Activated T-cell treated with anti-CD3 and anti-CD28 coated beads for 48 hours (primary cell): Measurements from ENCODE around the gene SIK3.
A peak's percentile ranks its signal among the peaks of the same experiment; 100 is the strongest.

Experiments
- DNase-seq: peaks from one replicate; pipeline ENCODE4 v3.0.0-alpha.2; 2020; ENCODE audit warnings: low read depth

SIK3 gene

DNA sequence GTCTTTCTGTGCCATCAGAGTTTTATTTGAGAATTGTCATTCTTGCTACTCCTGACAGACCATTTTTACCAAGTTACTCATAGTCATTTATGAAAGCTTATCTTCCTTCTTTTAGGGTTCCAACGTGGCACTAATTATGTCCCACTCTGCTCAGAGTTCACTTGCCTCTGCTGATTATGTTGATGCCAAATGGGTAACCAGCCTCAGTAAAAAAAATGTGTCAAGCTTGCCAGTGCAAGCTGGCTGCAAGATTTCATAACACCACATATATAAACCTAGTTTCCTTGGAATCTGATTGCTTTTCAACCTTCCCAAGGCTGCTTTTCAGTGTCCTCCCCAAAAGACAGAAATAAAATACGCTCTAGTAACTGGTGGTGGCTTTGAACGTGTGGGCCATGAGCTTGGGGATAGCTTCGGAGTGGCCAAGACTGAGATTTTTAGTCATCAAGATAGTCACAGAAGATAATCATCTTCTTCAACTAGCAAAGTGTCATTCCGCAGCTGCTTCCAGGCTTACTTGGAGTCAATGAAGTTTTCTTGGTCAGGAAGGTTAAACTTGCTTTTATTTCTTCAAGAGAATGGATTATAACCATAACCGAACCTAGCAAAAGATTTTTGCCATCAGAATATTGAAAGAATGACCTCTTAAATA, 231.3 kb downstream of the SIK3 start:
- no peak for DNase-seq

DNA sequence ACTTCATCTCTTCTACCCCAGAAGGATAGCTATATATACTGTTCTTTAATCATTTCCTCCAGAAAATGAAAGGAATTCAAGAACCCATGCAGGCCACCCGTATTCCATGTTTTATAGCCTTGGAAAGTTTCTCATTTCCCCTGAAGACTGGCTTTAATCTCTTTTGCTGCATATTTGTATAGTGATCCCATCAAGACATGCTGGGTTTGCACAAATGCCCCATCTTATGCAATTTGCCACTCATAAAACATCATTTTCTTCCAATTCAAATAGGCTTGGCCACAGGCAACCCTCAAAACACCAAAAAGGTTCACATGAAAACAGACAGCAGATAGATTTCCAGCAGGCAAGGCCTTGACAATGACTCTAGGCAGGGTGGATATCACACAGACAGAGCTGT, 232.5 kb downstream of the SIK3 start:
- DNase-seq = no peak

DNA sequence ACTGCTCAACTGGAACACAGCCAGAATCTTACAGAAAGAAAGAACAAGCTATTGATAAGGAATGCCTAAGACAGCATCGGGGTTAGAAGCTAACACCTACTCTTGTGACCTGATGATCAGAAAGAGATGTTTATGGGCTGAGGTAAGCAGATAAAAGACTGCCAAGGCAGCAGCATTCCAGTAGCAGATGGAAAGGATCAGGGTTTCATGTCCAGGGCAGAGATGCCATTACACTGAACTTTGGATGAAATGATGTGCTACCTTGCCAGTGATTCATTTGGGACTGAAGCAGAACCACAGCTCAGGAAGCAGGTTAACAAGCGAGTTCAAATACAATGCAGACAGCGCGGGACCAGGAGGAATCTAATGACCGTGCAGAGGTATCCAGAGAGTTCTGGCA, 233.7 kb downstream of the SIK3 start:
- no peak for DNase-seq

DNA sequence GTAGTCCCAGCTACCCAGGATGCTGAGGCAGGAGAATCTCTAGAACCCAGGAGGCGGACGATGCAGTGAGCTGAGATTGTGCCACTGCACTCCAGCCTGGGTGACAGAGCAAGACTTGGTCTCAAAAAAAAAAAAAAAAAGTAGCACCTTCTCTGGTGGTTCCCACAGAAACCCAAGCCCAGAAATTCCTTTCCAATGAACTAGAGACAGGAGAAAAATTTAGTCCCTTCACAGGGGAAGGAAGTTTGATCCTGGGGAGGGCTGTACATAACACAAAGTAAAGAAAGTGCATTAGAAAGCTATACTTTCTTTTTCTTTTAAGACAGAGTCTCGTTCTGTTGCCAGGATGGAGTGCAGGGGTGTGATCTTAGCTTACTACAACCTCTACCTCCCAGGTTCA, 235.3 kb downstream of the SIK3 start:
- no peak for DNase-seq

DNA sequence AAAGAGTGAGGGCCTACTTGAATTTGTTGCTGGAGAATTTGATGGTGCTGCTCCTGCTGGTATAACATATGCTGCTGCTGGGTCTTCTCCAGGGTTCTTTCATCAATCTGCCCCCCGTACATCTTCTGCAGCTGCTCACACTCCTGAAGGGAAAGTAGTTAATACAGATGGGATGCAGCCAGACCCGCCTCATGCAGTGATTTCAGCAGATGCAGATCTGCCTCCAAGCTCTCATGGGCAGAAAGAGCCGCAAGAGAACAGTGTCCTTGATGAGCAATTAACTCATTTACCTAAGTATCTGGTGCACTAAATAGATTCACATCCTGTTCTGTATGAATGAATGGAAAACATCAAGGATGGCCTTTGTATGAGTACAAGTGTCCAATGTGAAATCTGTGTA, 236.0 kb downstream of the SIK3 start:
- no peak for DNase-seq

DNA sequence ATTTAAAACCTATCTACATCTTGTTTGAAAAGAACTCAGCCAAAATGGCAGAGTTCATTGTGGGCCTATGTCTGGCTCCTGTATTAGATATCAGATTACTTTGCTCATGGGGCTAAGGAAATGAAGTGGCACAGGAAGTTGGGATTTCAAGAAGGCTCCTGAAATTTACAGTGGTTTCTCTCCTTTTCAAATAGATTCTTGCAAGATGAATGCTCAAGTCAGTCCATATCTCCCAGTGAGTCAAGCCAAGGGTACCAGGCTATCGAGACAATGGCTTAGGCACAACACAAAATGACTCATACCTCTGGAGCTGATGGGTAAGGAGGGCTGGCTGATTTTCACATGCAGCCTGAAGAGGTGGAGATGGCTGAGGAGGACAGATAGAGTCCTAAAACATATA, 236.7 kb downstream of the SIK3 start:
- no peak for DNase-seq

DNA sequence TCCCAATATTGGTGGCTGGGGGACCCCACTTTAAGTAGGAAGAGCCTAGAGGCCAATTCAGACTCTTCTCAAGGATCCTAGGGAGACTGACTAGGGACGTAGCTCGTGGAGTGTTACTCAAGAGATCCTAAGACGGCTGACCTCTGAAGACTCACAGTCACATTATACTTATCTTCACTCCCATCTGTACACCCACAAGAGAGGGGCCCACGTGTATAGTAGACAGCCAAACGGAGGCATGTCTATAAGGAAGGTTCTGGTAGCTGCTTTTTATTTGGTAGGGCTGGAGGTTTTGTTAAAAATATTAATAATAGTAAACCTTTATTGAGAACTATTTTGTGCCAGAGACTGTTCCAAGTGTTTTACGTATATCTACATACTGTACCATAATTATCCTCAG, 237.9 kb downstream of the SIK3 start:
- no peak for DNase-seq

DNA sequence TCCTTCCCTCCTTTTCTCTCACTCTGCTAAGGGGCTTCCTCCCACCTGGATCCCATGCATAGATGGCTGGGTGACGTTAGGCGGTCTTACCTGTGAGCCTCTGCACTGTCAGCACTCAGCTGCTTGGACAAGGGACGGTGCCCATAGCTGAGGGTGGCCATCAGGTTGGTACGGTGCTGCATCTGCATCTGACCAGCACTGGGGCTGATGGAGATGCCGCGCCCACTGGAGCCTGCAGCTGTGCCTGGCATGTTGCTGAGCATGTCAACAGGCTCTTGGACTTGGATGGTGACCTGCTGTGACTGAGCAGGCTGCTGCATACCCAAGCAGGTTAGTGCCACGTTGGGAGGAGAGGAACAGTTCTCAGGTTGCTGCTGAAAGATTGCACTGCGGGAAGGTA, 239.1 kb downstream of the SIK3 start:
- no peak for DNase-seq

DNA sequence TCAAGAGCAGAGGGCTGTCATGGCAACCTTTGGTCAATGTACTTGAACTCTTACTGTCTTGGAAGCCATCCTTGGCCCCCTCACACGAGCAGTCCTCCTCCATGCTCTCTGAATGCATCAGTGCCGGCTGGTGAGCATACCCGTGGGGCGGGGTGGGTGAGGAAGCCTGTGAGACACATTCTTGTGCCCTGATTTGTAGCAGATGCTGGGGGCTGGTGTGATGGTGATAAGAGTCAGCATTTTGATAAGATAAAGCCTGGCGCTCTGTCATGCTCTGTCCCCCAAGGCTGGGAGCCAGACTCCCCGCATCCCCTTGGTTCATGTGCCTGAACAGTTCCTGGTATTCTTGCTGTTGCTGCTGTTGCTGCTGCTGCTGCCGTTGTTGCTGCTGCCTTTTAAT, 240.3 kb downstream of the SIK3 start:
- no peak for DNase-seq

DNA sequence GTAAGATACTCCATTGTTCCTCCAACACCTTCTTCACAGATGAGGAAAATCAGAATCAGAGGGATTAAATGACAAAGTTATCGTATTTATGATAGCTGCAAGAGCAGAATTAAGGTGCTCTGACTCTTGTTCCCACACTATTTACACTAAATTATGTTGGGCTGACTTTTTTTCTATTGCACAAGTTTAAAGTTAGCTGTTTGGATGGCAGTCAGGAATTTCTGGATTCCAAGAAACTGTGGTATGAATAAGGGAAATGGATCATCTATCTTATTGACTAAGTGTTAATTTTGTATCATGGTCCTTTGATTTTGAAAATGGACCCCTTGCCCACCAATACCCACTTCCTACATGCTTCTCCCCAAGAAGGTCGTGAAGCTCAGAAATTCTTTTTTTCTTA, 240.9 kb downstream of the SIK3 start:
- DNase-seq = no peak

DNA sequence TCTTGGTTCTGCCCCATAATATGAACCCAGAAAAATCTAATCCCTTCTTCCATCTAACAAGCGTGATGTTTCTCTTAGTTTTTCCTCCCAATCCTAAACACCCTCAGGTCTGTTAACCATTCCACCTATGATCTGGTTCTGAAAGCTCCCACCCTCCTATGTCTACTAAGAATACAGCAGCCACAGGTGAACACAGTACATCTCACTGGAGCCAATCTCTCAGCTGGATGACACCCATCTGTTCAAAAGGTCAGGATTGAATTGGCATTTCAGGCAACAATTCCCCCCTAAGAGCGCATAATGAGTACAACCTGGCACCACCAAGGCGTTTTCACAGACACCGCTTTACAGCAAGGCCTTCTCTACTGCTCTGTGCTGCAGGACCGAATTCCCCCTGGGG, 241.8 kb downstream of the SIK3 start:
- no peak for DNase-seq

DNA sequence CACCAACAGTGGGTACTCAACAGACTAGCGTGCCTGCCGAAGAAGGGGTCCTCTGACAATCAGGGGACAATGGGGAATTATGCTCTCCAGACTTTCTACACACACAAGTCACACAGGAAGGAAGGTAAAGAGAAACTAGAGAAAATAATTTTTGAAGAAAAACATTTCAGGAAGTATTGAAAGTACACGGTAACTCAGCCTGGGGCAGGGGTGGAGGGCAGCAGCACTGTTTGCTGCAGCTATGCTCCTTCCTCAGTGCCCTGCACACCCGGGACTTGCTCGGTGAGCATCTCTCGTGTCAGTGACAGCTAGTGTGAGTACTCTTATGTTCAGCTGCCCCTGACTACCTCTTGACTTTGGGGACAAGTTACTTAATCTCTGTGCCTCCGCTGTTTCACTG, 242.8 kb downstream of the SIK3 start:
- no peak for DNase-seq

DNA sequence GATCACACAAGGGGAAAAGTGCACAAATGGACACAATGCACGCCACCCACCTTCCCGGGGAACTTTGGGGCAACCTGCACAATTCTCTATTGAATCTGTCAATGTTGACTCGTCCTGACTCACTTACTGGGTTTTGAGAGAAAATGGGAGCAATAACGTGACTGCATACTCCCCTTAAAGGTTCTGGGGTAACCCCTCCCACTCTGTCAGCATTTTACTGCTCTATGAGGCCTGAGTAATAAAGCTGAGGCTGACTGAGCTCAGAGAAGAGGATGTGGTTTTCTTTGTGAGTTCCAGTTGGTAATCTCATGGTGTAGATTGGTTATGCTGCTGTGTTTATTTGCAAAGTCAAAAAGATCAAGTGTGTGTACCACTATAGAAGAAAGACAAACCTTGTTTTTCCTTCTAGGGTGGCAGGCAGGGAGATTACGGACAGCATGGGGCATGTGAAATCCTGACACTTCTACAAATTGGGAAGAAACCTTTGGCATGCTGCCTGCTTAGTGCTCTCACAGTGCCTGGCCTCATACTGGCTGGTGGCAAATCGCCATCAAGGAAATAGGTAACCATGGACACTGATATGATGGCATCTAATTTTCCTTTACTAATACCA, 244.7 kb downstream of the SIK3 start:
- peak; percentile 38 for DNase-seq

DNA sequence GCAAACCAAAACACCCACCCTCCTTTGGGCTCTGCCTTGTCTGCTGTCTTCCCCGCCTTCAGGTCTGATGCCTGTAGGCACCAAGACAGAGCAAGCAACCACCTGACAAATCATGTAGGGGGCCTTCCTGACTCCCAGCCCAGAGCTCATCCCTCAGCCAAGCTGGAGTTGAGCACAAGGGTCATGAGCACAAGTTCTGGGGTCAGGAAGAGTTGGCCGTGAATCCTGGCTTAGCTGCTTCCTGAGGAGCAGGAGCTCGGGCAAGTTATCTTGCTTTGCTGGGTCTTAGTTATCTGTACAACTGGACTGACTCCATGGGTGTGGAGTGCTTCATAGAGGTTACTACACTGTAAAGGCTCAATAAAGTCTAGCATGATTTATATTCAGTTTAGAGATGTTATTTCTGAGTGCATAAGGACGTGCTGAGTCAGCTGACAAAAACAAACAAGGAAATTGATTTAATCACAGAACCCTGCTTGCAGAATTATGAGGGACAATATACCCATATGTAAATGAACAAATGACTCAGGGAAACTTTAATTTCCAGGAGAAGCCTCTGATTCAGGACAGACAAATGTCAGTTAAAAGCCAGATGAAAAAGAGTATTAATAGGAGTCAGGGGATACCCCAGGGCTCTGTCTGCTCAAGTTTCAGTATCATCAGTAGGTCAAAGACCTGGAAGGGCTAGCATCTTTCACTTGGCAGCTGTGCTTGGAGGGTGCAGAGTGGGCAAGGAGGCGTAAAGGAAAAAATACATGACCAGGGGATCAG, 245.8 kb downstream of the SIK3 start:
- DNase-seq = no peak

DNA sequence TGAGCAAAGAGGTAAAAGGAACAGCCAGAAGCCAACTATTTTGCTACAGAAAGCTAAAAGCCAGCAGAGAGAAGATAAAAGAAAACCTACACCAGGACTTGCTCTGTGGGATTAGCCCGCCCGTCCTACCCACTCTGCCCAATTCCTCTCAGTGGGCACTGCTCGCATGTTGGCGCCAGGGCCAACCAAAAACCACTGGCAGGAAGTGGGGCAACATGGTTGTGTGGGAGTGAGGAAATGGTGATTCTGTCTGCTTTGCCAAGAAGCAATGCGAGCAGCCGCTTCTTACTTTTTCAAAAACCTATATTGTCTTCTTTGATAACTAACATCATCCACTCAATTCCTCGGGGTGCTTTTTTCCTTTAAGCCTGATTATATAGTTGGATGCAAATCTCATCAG, 246.6 kb downstream of the SIK3 start:
- DNase-seq = peak; percentile 29

DNA sequence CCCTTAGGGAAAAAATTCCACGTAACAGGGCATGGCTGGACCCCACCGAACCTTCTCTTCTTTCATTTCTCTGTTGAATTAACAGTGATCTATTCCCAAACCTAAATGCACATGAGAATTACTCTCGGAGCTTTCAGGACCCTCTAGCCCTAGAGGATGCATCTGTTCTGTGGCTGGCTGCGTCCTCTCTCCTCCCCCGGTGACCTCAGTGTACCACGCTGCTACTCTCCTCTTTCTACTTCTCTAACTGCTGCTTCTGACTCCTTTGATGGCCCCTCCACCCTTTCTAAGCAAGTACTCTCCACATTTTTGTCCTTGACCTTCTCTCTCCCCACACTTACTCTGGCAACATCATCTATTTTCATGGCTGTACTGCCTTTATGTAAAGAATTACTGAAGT, 248.7 kb downstream of the SIK3 start:
- DNase-seq = no peak

DNA sequence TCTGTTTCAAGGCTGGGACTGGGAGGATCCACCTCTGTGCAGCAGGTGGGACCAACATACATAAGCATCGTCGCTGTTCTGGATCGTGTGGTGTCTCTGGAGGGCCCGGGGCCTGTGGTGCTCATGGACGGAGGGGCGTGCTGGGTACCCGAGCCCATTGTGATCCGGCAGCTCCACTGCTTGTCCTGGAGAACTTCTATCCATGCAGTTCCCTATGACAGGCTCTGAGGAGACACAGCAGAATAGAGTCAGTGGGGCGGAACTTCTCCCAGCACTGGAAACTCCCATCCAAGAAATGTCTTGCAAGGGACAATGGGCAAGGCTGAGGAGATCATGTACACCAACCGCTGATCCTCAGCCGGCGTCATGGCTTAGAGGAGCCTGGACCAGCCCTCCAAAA, 249.2 kb downstream of the SIK3 start:
- DNase-seq = no peak

DNA sequence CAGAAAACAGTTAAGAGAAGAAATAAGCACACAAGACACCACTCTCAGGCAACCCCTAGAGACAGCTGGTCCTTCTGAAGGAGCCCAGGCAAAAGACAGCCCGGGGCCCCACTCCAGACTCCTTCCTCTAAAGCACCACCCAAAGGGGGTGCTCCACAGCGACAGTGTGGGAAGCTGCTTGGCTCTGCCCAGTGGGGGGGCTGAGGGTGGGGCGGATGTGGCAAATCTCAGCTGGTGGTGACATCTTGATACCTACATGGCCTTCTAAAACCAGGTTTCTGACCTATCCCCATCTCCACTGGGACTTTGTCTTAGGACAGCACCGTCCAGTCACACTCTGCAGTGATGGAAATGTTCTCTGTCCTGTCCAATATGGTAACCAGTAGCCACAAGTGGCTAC, 250.6 kb downstream of the SIK3 start:
- DNase-seq = no peak

DNA sequence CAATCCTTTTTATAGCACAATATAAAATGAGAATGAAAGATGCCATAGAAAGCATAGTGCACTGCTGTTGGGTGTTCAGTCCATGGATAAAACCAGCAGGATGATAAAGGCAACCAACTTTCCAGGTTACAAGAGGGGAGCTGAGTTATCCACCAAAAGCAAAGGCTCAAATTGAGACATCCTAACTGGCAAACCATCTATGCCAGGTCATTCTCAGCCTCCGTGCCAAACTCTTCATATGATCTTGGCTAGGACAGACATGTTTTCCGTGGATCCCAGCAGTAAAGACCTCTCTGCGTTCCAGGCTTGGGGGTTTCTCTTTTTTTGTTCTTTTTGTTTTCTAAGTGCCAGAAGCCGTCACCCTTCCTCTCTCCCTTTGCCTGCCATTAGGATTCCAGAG, 253.5 kb downstream of the SIK3 start:
- DNase-seq = no peak

DNA sequence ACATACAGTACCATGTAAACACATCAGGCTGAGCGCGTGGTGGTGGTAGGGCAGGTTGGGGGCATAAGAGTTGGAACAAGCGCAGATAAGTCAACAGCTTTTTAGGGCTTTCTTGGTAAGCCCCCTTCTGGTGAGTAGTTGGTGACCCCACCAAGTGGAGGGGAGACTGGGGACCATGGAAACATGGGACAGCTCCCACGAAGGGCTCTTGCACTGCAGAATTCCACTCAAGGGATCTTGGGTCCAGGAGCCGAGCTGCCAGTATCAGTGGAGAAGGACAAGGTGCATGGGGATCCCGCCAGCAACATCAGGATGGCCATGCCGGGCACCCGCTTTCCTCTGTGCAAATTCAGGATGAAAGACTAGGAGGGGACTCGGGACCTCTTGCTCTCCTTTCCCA, 254.6 kb downstream of the SIK3 start:
- no peak for DNase-seq

DNA sequence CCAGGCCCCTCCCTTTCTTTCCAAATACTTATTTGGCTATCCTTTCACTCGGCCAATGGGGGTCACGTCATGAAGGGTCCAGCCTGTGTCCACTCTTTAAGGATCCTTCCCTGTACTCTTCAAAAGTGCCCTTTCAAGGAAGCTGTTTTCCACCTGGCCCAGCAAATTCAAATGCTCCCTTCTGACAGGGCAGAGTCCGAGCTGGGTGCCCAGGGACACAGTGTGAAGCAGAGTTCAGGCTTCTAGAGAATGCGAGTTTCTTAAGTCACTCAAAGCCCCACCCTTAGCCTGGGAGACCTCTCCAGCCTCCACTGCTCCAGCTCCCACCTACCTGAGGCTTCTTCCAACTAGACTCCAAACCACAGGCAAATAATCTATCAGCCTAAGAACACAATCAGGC, 255.3 kb downstream of the SIK3 start:
- no peak for DNase-seq

DNA sequence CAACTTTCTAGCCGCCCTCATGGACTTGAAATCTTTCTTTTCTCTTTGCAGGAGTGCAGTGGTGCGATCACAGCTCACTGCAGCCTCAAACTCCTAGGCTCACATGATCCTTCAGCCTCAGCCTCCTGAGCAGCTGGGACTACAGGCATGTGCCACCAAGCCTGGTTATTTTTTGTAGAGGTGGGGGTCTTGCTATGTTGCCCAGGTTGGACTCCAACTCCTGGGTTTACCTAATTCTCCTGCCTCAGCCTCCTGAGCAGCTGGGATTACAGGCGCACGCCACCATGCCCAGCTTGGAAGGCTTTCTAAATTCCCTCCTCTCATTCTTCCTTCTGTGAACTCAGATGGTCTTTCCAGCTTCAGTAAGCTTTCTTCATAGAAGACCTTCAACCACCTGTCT, 256.1 kb downstream of the SIK3 start:
- no peak for DNase-seq

DNA sequence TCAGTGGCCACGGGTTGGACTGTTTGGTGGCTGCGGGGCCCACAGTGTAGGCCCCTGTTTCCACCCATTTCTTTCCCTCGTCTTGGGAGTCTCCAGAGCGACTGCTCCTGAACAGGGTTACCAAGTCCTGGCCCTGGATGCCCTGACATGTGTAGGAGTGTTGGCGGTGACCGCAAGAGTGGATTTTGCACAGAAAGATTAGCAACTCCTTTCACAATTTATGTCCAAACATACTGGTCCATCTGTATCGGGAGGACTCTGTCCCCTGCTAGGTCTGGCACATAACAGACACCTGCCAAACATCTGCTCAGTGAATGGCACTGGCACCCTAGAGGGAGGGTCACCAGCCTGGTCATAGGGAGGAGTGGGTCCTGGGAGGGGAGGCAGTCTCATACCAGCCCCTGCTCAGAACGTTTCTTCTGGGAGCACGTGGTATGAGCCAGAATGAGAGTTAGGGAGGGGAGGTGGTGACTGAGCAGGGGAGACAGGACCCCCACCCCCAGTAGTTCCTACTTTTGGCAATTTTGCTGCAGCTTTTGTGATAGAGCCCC, 257.4 kb downstream of the SIK3 start:
- DNase-seq = no peak
